Spleen (tissue), 11 donors: ENCODE results near the gene NCAPD3. TPM values are rescaled to one million over a fixed set of nuclear protein-coding genes. Genes with fewer than 3 reads are reported as not detected.
"Not testable (repeated sequence)": the region's sequence is repeated elsewhere in the genome, so short reads cannot be mapped to it uniquely, and the experiment has no call there.

Source experiments
- DNase-seq: peaks from one replicate; pipeline ENCODE4 v3.0.0-alpha.2; 2020
- H3K27ac ChIP-seq, 8 donors: fragments of 200-600 bp; sonication (generic) in 7 of 8; 1 replicate in 4 of 8; 2 replicates in 4 of 8; pipeline versions ENCODE4 v1.5.0 to v1.8.0; 2016 to 2021; ENCODE audit warnings: inconsistent platforms in 4 of 8, mild to moderate bottlenecking in 4 of 8, moderate library complexity in 1 of 8
- H3K27me3 ChIP-seq, 7 donors: fragments of 200-600 bp; sonication (generic) in 6 of 7; replicated peaks in 1 of 7; 1 replicate in 4 of 7; 2 replicates in 3 of 7; pipeline versions ENCODE4 v1.5.0 to v1.8.0; 2016 to 2021; ENCODE audit warnings: inconsistent platforms in 3 of 7, mild to moderate bottlenecking in 1 of 7
- H3K36me3 ChIP-seq, 6 donors: fragments of 200-600 bp; sonication (generic) in 5 of 6; 1 replicate in 4 of 6; 2 replicates in 2 of 6; pipeline versions ENCODE4 v1.5.0 to v1.8.0; 2016 to 2021; ENCODE audit warnings: inconsistent platforms in 2 of 6
- H3K4me1 ChIP-seq, 6 donors: fragments of 200-600 bp; sonication (generic) in 5 of 6; 1 replicate in 3 of 6; 2 replicates in 3 of 6; pipeline versions ENCODE4 v1.5.0 to v1.8.0; 2016 to 2021; ENCODE audit warnings: inconsistent platforms in 3 of 6
- H3K4me3 ChIP-seq, 8 donors: fragments of 200-600 bp; sonication (generic) in 7 of 8; 1 replicate in 4 of 8; 2 replicates in 4 of 8; pipeline versions ENCODE4 v1.5.0 to v1.8.0; 2016 to 2021; ENCODE audit warnings: inconsistent platforms in 4 of 8, mild to moderate bottlenecking in 4 of 8, moderate library complexity in 2 of 8
- H3K9me3 ChIP-seq, 8 donors: fragments of 200-600 bp; sonication (generic) in 7 of 8; 1 replicate in 4 of 8; 2 replicates in 4 of 8; pipeline versions ENCODE4 v1.5.0 to v1.8.0; 2016 to 2021; ENCODE audit warnings: inconsistent platforms in 4 of 8
- POLR2A ChIP-seq, 3 donors: fragments of 450-650 bp; IDR thresholded peaks; one replicate each; pipeline ENCODE4 v1.5.1; 2017; ENCODE audit warnings: antibody characterized with exemption in 3 of 3, mild to moderate bottlenecking in 1 of 3
- POLR2AphosphoS5 ChIP-seq, 3 donors: sonication (generic); formaldehyde crosslinking; IDR thresholded peaks; one replicate each; pipeline ENCODE4 v1.5.1; 2017; ENCODE audit warnings: antibody characterized with exemption in 3 of 3
- WGBS, 5 donors: extraction: QIAGEN DNeasy Blood & Tissue Kit in 3 of 5; methylation state at CpG; one replicate each; pipeline versions ENCODE4 v1.1.5 to v1.1.7; 2013 to 2018; 5-methylcytosine and 5-hydroxymethylcytosine counted together
- intact Hi-C: fragments of 100-400 bp; cut with DNase I; formaldehyde crosslinking; loops from one replicate; pipeline ENCODE4 v1.15.0; 2023; ENCODE audit warnings: low total_unique reads
- polyA plus RNA-seq, 3 donors: library from polyadenylated mRNA; stranded (reverse); fragments of 200-250 nt; gene quantifications; one replicate each; pipeline ENCODE4 v1.2.1, GENCODE V29; 2013
- total RNA-seq, 7 donors: library from RNA; depleted of rRNA in 3 of 7; stranded (reverse); fragments of >200 nt in 3 of 7; fragmentation: NEBNext Ultra II Directional in 4 of 7; extraction: Animal tissue kit (Norgen Biotek cat#: 25700) in 4 of 7; gene quantifications; one replicate each; pipeline versions ENCODE4 v1.1.0 to v1.2.1, GENCODE V29; 2016 to 2021
- TF ChIP-seq, protein P1 (sequence below), 11 experiments: fragments of 200-600 bp in 7 of 11; fragments of 450-650 bp in 4 of 11; sonication (generic) in 4 of 11; IDR thresholded peaks in 8 of 11; conservative IDR thresholded peaks in 3 of 11; 1 replicate in 7 of 11; 2 replicates in 4 of 11; pipeline versions ENCODE4 v1.4.0 to v1.8.0; 2016 to 2021; ENCODE audit warnings: antibody characterized with exemption in 11 of 11, inconsistent platforms in 4 of 11, mild to moderate bottlenecking in 1 of 11
- donor health status: healthy with polysubstance abuse.
- donor health status: DM: no; HTN: no; CAD: no; lungs with moderate emphysema.
- donor health status: DM: no; HTN: no; CAD: no.
- donor health status: Bipolar disorder and iron deficiency.
- donor health status: healthy.
- donor health status: DM: no; HTN: no; CAD: no.
- donor health status: DM: yes; HTN: yes; CAD: no.

Gene NCAPD3
- total and polyA plus RNA-seq, 10 donors, result 3.0 to 33.0 (median 22.1) TPM

- no peak overlapping the region for H3K4me3 ChIP-seq
- H3K27me3 ChIP-seq, result no peaks in the 10 kb centered on the region
- WGBS, 5 donors, result 89 to 96% (median 93%) methylated on average over 11 of the region's 11 CpGs
- H3K9me3 ChIP-seq, result no peaks in the 10 kb centered on the region
- H3K27ac ChIP-seq, result no peak overlapping the region
- TF ChIP-seq POLR2A (IDR thresholded peaks at IDR 0.05) (no peak), POLR2AphosphoS5 (IDR thresholded peaks at IDR 0.05) (no peak)
- intact Hi-C loops, result loop anchor here (10.0 kb wide), 1 partner anchor 52 kb away; no protein-coding TSS in a partner anchor
- DNase-seq, result no peak
- H3K4me1 ChIP-seq, result peaks cover 6 to 48% (median 24%) of the 10 kb centered on the region in 6 donors
- H3K36me3 ChIP-seq, result peaks cover 0 to 60% (median 45%) of the 10 kb centered on the region in 6 donors
Observed at GRCh38 chr11:134257101-134257500, 33.3 kb upstream of the NCAPD3 start.

GRCh38 chr11:134255184-134255561 is 31.4 kb upstream of the NCAPD3 start:
- intact Hi-C loops, result loop anchor here (10.0 kb wide), 1 partner anchor 50 kb away; no protein-coding TSS in a partner anchor
- H3K4me3 ChIP-seq, DNase-seq, H3K27me3 ChIP-seq, H3K27ac ChIP-seq, H3K9me3 ChIP-seq: not testable (repeated sequence)
- Histone ChIP-seq H3K4me1 (peaks cover 10 to 61% (median 34%) of the 10 kb centered on the region in 6 donors), H3K36me3 (peaks cover 0 to 51% (median 32%) of the 10 kb centered on the region in 6 donors)
- WGBS, 5 donors, result 95 to 98% (median 96%) methylated on average over 5 of the region's 5 CpGs

- Histone ChIP-seq H3K4me1 (peaks cover 10 to 65% (median 36%) of the 10 kb centered on the region in 6 donors), H3K9me3 (no peaks in the 10 kb centered on the region), H3K27me3 (no peaks in the 10 kb centered on the region), H3K4me3 (peak overlapping the region in 7 of 8 donors; percentile 68 to 94 (median 87)), H3K36me3 (peaks cover 0 to 51% (median 35%) of the 10 kb centered on the region in 6 donors), H3K27ac (no peak overlapping the region)
- DNase-seq, result no peak
- 77 to 90% (median 85%) methylated on average over 3 of the region's 3 CpGs for WGBS, 5 donors
- TF ChIP-seq POLR2AphosphoS5 (IDR thresholded peaks at IDR 0.05) (no peak), POLR2A (IDR thresholded peaks at IDR 0.05) (no peak)
- TF ChIP-seq, protein P1, sequence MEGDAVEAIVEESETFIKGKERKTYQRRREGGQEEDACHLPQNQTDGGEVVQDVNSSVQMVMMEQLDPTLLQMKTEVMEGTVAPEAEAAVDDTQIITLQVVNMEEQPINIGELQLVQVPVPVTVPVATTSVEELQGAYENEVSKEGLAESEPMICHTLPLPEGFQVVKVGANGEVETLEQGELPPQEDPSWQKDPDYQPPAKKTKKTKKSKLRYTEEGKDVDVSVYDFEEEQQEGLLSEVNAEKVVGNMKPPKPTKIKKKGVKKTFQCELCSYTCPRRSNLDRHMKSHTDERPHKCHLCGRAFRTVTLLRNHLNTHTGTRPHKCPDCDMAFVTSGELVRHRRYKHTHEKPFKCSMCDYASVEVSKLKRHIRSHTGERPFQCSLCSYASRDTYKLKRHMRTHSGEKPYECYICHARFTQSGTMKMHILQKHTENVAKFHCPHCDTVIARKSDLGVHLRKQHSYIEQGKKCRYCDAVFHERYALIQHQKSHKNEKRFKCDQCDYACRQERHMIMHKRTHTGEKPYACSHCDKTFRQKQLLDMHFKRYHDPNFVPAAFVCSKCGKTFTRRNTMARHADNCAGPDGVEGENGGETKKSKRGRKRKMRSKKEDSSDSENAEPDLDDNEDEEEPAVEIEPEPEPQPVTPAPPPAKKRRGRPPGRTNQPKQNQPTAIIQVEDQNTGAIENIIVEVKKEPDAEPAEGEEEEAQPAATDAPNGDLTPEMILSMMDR (IDR thresholded peaks at IDR 0.05 in 8 of 11, conservative IDR thresholded peaks at IDR 0.05 in 3 of 11), result no peak
- intact Hi-C loops, result loop anchor here (10.0 kb wide), 1 partner anchor 50 kb away; no protein-coding TSS in a partner anchor
Observed at GRCh38 chr11:134254433-134255183, 30.8 kb upstream of the NCAPD3 start.

- Histone ChIP-seq H3K9me3 (no peaks in the 10 kb centered on the region), H3K27ac (peak within 1 kb of the TSS in 7 of 8 donors; percentile 47 to 88 (median 80)), H3K36me3 (peaks cover 0 to 51% (median 36%) of the 10 kb centered on the region in 6 donors), H3K27me3 (no peaks in the 10 kb centered on the region), H3K4me1 (peaks cover 10 to 70% (median 36%) of the 10 kb centered on the region in 6 donors), H3K4me3 (peak within 1 kb of the TSS; percentile 68 to 96 (median 88))
- DNase-seq, result peak; percentile 99
- TF ChIP-seq POLR2A (IDR thresholded peaks at IDR 0.05), result peak in 1 of 3 donors; percentile 74
- TF ChIP-seq, protein P1 (IDR thresholded peaks at IDR 0.05 in 8 of 11, conservative IDR thresholded peaks at IDR 0.05 in 3 of 11), result peak; percentile 59 to 78 (median 71)
- peak; percentile 97 to 98 (median 97) for TF ChIP-seq POLR2AphosphoS5 (IDR thresholded peaks at IDR 0.05)
- 0 to 1% (median 0%) methylated on average over 23 to 70 of the region's 70 CpGs for WGBS, 5 donors
- intact Hi-C loops, result loop anchor here (10.0 kb wide), 1 partner anchor 49 kb away; no protein-coding TSS in a partner anchor
Observed at GRCh38 chr11:134253188-134253993, 29.6 kb upstream of the NCAPD3 start, which contains the start of the genes ACAD8 and THYN1. ACAD8 (plus strand) TSS chr11:134253568; CDS start chr11:134253601, 33 bp downstream. THYN1 (minus strand) TSS chr11:134253352; CDS start chr11:134252882, 470 bp downstream.
